ENCODE measurements around the gene MED15. TPM values are rescaled to one million over a fixed set of nuclear protein-coding genes. Genes with fewer than 3 reads are reported as not detected.

MED15 gene
- total and polyA plus RNA-seq, 10 of the 15 experiments (the other 5 are each of a cell fraction or from before 2014, with no cell fraction given) = 1.4 to 75.2 (median 26.9) TPM

GRCh38 chr22:20517422-20517821 lies 10.0 kb downstream of the MED15 start (continued):
- TF ChIP-seq MXI1 (IDR thresholded peaks at IDR 0.05; ENCODE audit: low read depth, low read length) (no peak), RCOR1 (conservative IDR thresholded peaks at IDR 0.05; ENCODE audit: low read depth, low read length) (no peak), E2F8 (IDR thresholded peaks at IDR 0.05; ENCODE audit: low read depth, partially characterized antibody) (no peak), FOS (IDR thresholded peaks at IDR 0.05; ENCODE audit: borderline replicate concordance, extremely low read depth, insufficient read length) (no peak), MYC (IDR thresholded peaks at IDR 0.05; ENCODE audit: insufficient read depth, insufficient read length, insufficient replicate concordance, low read length, severe bottlenecking) (no peak), MEF2A (IDR thresholded peaks at IDR 0.05; ENCODE audit: insufficient read depth, low read depth, low read length) (no peak), ATF7 (IDR thresholded peaks at IDR 0.05; ENCODE audit: low read depth) (no peak), CBFB (IDR thresholded peaks at IDR 0.05; ENCODE audit: low read depth) (no peak), ZBTB40 (IDR thresholded peaks at IDR 0.05; ENCODE audit: borderline replicate concordance) (no peak), NR2C2 (IDR thresholded peaks at IDR 0.05; ENCODE audit: borderline replicate concordance, control insufficient read depth, insufficient read length, low read depth) (no peak), STAT1 (conservative IDR thresholded peaks at IDR 0.05) (no peak)

Measured in GM12878 (cell line).